HL-60 (cell line): ENCODE results near the gene FAU.

Experiments
- CTCF ChIP-seq: IDR thresholded peaks from one replicate; pipeline ENCODE4 v1.5.1; 2011; ENCODE audit warnings: low read length, control low read depth, inconsistent platforms; ENCODE audit not compliant: insufficient read depth
- GABPA ChIP-seq: IDR thresholded peaks from 2 replicates; pipeline ENCODE4 v1.6.1; 2012; ENCODE audit warnings: low read depth
- POLR2AphosphoS5 ChIP-seq: IDR thresholded peaks from 2 replicates; pipeline ENCODE4 v1.6.1; 2012; ENCODE audit warnings: low read depth
- REST ChIP-seq: IDR thresholded peaks from 2 replicates; pipeline ENCODE4 v1.6.1; 2012; ENCODE audit warnings: low read depth; ENCODE audit not compliant: insufficient replicate concordance
- SPI1 ChIP-seq: IDR thresholded peaks from 2 replicates; pipeline ENCODE4 v1.6.1; 2012; ENCODE audit warnings: low read depth, mild to moderate bottlenecking, borderline replicate concordance

- TF ChIP-seq CTCF (no peak), POLR2AphosphoS5 (no peak; the same call in 1 of the 2 replicates), REST (no peak), GABPA (no peak), SPI1 (no peak)
Measured at GRCh38 chr11:65127473-65128181, 5.7 kb upstream of the FAU start.
